ENCODE results near the gene ISOC1. TPM values are rescaled to one million over a fixed set of nuclear protein-coding genes. Genes with fewer than 3 reads are reported as not detected.

The ISOC1 gene
- total and polyA plus RNA-seq, 10 of the 15 experiments (the other 5 are each of a cell fraction or from before 2014, with no cell fraction given): 12.6 to 61.8 (median 29.9) TPM

GRCh38 chr5:129124608-129125007 lies 30.1 kb downstream of the ISOC1 start:
- 100% methylated on average over 1 of the region's 1 CpG for WGBS (ENCODE audit: insufficient coverage, insufficient replicate concordance, low lambda C conversion rate, missing lambda C conversion rate)
- Histone ChIP-seq H3K4me3 (no peak overlapping the region), H3K36me3 (ENCODE audit: control insufficient read depth in 2 of 2, insufficient read depth in 2 of 2, low read length in 1 of 2) (no peaks in the 10 kb centered on the region), H3K4me2 (ENCODE audit: control insufficient read depth, insufficient read depth) (no peak overlapping the region), H3K4me1 (ENCODE audit: control insufficient read depth, insufficient read depth, low read length) (peaks cover 13% of the 10 kb centered on the region), H2AFZ (ENCODE audit: control insufficient read depth, low read depth, low read length) (peak overlapping the region; percentile 52), H3K9ac (ENCODE audit: control insufficient read depth, insufficient read depth, low read length) (no peak overlapping the region), H3K27ac (ENCODE audit: control insufficient read depth, insufficient read depth) (no peak overlapping the region), H3K79me2 (ENCODE audit: control insufficient read depth, insufficient read depth, low read length) (no peaks in the 10 kb centered on the region), H4K20me1 (ENCODE audit: control insufficient read depth, insufficient read depth) (no peaks in the 10 kb centered on the region), H3K27me3 (replicated peaks in 1 of 2; ENCODE audit: control insufficient read depth in 2 of 2, insufficient read depth in 2 of 2, low read length in 1 of 2) (no peaks in the 10 kb centered on the region), H3K9me3 (replicated peaks; ENCODE audit: control insufficient read depth, insufficient read depth, low read length) (no peaks in the 10 kb centered on the region)
- intact Hi-C loops (cut with micrococcal nuclease; ENCODE audit: unreplicated experiment): no loop called here
- no peak for ATAC-seq
- no TSS peak for BruUV-seq (replicated peaks)
- no peak for FAIRE-seq
- ChIA-PET RAD21 (ENCODE audit: unreplicated experiment) (interaction anchor here (0.8 to 4.1 kb wide), 5 partner anchors 8 to 219 kb away, joined by 3 to 37 read pairs (median 20); partner anchors contain the start of gene ISOC1), SMC1A (ENCODE audit: uncharacterized antibody, unreplicated experiment) (interaction anchor here (1.4 to 4.0 kb wide), 7 partner anchors 10 to 1214 kb away, joined by 3 to 30 read pairs (median 5); partner anchors contain the start of gene ISOC1), CTCF (interaction anchor here (1.0 to 7.3 kb wide), 7 partner anchors 11 to 910 kb away, joined by 3 to 105 read pairs (median 6); partner anchors contain the start of gene ISOC1), POLR2A (interaction anchor here (1.4 to 3.3 kb wide), 3 partner anchors 26 to 30 kb away, joined by 7 to 15 read pairs (median 7); partner anchors contain the start of gene ISOC1)
- in situ Hi-C loops (cut with MboI): loop anchor here (5.0 to 25.0 kb wide), 2 partner anchors 217 to 1562 kb away; no protein-coding TSS in a partner anchor
- TF ChIP-seq SMARCA5 (IDR thresholded peaks at IDR 0.05): no peak
- TF ChIP-seq MTA3 (IDR thresholded peaks at IDR 0.05; ENCODE audit: borderline replicate concordance, low read length): no peak
- TF ChIP-seq RELB (IDR thresholded peaks at IDR 0.05; ENCODE audit: low read depth): no peak
- no peak for TF ChIP-seq RB1 (IDR thresholded peaks at IDR 0.05; ENCODE audit: borderline replicate concordance)
- TF ChIP-seq HSF1 (IDR thresholded peaks at IDR 0.05; ENCODE audit: low read depth, low read length): no peak
- no peak for DNase-seq (ENCODE audit: low read depth, low spot score)
